HUES64 (cell line): ENCODE measurements around the gene ERRFI1.
A peak's percentile ranks its signal among the peaks of the same experiment; 100 is the strongest.

Experiments used
- H3K27ac ChIP-seq: 2 replicates; pipeline ENCODE4 v1.7.0; 2013; ENCODE audit warnings: low read depth, low read length, inconsistent platforms
- H3K27me3 ChIP-seq: 2 replicates; pipeline ENCODE4 v1.6.1; 2013; ENCODE audit warnings: mild to moderate bottlenecking, low read length; ENCODE audit not compliant: insufficient read depth
- H3K36me3 ChIP-seq: 2 replicates; pipeline ENCODE4 v1.6.1; 2013; ENCODE audit warnings: mild to moderate bottlenecking, low read length; ENCODE audit not compliant: insufficient read depth
- H3K4me1 ChIP-seq: 2 replicates; pipeline ENCODE4 v1.6.1; 2013; ENCODE audit warnings: mild to moderate bottlenecking, low read length, moderate library complexity; ENCODE audit not compliant: insufficient read depth
- H3K4me3 ChIP-seq: 2 replicates; pipeline ENCODE4 v1.5.1; 2013; ENCODE audit warnings: mild to moderate bottlenecking, low read length, moderate library complexity
- H3K9ac ChIP-seq: 2 replicates; pipeline ENCODE4 v1.6.1; 2013; ENCODE audit warnings: mild to moderate bottlenecking, low read depth, low read length
- H3K9me3 ChIP-seq: 2 replicates; pipeline ENCODE4 v1.6.1; 2013; ENCODE audit warnings: low read depth, low read length; ENCODE audit not compliant: insufficient read depth
- WGBS: fragments of 150-250, 120-280 bp; methylation state at CpG from one replicate; pipeline ENCODE4 v1.1.7; 2013; ENCODE audit warnings: missing lambda C conversion rate; 5-methylcytosine and 5-hydroxymethylcytosine counted together

The ERRFI1 gene

GRCh38 chr1:7962636-7963377 is 63.3 kb downstream of the ERRFI1 start:
- H3K27ac ChIP-seq, result no peak overlapping the region
- H3K9ac ChIP-seq, result peak overlapping the region; percentile 77; the same call in 1 of the 2 replicates
- no peaks in the 10 kb centered on the region for H3K9me3 ChIP-seq
- H3K36me3 ChIP-seq, result peaks cover 50% of the 10 kb centered on the region
- peak overlapping the region; percentile 80 for H3K4me3 ChIP-seq
- no peaks in the 10 kb centered on the region for H3K27me3 ChIP-seq
- peaks cover 10% of the 10 kb centered on the region; the same call in 1 of the 2 replicates for H3K4me1 ChIP-seq
- WGBS, result 92% methylated on average over 10 of the region's 11 CpGs

DNA sequence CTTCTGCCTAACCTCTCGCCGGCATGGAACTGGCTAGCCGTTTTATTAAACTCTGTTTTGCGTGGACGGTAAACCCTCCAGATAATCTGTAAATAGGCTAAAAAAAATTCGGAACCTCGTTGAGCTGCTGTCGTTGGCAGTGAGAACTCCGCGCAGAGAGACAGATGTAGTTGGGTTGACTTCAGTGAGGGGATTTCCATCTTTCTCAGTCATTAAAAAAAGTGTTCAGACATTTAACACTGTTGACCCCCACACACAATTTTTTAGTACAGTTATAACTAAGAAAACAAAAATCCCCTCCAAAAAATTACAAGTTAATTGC is 64.1 kb downstream of the ERRFI1 start:
- H3K9me3 ChIP-seq, result no peaks in the 10 kb centered on the region
- H3K4me3 ChIP-seq, result peak overlapping the region; percentile 80
- peaks cover 10% of the 10 kb centered on the region; the same call in 1 of the 2 replicates for H3K4me1 ChIP-seq
- peaks cover 42% of the 10 kb centered on the region for H3K36me3 ChIP-seq
- no peaks in the 10 kb centered on the region for H3K27me3 ChIP-seq
- H3K9ac ChIP-seq, result peak overlapping the region; percentile 77
- 1% methylated on average over 10 of the region's 10 CpGs for WGBS
- peak overlapping the region; percentile 74 for H3K27ac ChIP-seq
